Hippocampal formation (tissue), 2 donors: ENCODE measurements around the gene NIPSNAP3A.
"Not testable (repeated sequence)": the region's sequence is repeated elsewhere in the genome, so short reads cannot be mapped to it uniquely, and the experiment has no call there.

Source experiments
- DNase-seq, 2 donors: peaks; one replicate each; lab custom pipeline; 2025; lab: John Stamatoyannopoulos, UW

The NIPSNAP3A gene

DNA sequence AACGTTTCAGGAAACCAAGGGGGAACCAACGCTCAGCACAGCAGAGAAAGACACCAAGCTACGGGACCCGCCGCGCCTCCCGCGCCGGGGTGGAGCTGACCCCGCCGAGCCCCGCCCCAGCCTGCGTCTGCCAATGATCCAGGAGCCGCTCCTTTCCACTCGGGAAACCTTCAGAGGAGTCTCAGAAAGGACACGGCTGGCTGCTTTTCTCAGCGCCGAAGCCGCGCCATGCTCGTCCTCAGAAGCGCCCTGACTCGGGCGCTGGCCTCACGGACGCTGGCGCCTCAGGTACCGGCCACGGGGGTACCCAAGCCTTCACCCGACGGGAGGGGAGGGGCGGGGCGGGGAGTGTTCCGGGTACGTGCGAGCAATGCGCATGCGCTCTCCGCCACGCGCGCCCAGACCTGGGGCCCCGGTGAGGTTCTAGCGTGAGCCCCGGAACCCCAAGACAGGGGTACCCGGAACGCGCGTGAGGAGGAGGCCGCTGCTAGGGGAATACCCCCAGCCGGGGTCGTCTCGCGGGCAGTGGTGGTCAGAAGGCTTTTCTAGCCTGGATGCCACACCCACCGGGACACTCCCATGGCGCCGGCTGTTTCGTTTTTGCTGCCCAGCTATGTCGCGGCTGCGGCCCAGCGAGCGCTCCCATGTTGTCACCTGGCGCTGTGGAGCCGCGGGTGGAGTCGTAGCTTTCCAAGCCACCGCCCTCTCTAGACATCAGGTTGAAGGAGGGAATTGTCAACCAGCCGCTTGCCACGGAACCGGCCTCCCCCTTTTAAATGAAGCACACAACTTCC lies at the start of gene NIPSNAP3A:
NIPSNAP3A (plus strand) TSS at position 119 of the 794 bp plus-strand sequence; CDS start at position 229, 110 bp downstream.
- peak; percentile 82 to 92 for DNase-seq

DNA sequence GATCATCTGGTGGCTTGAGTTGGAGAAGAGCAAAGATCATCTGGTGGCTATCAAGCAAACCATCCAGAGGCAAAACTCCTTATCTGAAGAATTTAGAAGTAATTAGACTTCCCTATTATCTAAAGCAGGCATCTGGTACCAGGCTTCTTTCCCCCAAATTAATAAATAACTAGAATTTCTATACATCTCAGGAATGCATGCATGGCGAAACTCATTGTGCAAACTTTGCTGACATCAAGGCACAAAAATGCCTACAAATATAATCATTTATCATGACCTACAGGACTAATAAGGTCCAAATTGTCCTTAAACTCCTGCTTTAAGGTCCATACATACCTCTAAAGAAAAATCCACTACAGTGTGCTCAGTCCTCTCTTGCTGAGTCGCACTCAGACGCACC lies 47.2 kb upstream of the NIPSNAP3A start:
- DNase-seq: no peak

DNA sequence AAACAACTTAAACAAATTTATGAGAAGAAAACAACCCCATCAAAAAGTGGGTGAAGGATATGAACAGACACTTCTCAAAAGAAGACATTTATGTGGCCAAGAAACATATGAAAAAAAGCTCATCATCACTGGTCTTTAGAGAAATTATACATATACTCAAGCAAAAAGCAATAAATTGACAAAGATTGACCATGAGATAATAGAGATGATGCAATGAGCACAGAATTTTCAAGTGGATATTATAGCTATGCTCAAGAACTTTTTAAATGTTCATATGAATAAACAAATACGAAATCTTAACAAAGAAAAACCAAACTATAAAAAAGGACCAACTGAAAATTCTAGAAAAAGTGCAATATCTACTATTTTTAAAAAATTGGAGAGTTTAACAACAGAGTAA lies 38.7 kb upstream of the NIPSNAP3A start:
- DNase-seq: not testable (repeated sequence)

DNA sequence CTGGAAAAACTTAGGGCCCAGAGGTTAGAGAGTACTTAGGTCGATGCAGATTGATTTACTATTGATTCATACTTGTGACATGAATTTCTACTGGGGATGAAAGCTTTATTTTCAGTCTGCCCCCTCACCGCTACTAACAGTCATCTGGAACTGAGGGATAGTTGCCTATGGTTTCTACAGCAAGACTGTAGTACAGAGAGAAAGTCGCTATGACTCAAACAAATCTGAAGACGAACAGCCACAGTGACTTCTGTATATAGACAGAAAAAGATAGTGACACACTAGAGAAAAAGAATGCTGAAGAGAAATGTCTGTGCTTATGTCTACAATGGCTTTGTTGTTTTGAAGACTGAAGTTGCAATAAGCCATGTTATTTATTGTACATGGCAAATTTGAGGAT lies 35.9 kb upstream of the NIPSNAP3A start:
- DNase-seq: no peak

DNA sequence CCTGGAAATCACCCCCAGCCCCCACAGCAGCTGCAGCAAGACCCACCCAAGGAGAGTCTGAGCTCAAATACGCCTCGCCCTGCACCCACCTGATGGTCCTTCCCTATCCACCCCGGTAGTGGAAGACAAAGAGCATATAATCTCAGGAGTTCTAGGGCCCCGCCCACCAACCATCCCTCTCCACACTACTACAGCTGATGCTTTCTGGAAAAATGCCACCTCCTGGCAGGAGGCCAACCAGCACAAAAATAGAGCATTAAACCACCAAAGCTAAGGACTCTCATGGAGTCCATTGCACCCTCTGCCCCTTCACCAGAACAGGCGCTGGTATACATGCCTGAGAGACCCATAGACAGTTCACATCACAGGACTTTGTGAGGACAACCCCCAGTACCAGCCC lies 22.5 kb upstream of the NIPSNAP3A start:
- DNase-seq: no peak

DNA sequence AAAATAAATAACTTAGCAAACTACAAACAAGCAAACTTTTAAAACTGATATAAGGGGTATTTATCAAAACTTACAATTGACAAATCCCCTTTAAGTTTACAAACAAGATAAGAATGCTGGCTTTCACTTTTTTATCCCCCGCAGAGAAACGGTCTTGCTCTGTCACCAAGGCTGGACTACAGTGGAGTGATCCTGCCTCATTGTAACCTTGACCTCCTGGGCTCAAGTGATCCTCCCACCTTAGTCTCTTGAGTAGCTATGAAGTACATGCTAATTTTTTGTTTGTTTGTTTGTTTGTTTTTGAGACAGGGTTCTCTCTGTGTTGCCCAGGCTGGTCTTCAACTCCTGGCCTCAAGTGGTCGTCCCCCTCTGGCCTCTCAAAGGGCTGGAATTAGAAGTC lies 9.0 kb upstream of the NIPSNAP3A start:
- no peak for DNase-seq

DNA sequence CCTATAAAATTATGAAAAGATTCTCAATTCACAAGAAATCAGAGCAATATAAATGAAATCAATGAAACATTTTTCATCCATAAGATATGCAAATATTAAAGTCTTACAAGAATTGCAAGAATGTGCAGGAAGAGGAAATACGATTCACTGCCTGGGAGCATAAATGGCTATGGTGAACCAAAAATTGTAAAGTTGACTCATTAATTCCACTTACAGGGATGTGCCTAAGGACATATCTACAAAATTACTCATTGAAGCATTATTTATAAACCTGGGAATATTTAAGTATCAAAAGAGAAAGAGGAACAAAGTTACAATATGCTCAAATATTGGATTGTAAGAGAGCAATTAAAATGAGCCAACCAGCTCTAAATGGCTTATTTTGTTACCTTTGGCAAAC lies 6.9 kb upstream of the NIPSNAP3A start:
- DNase-seq: no peak

DNA sequence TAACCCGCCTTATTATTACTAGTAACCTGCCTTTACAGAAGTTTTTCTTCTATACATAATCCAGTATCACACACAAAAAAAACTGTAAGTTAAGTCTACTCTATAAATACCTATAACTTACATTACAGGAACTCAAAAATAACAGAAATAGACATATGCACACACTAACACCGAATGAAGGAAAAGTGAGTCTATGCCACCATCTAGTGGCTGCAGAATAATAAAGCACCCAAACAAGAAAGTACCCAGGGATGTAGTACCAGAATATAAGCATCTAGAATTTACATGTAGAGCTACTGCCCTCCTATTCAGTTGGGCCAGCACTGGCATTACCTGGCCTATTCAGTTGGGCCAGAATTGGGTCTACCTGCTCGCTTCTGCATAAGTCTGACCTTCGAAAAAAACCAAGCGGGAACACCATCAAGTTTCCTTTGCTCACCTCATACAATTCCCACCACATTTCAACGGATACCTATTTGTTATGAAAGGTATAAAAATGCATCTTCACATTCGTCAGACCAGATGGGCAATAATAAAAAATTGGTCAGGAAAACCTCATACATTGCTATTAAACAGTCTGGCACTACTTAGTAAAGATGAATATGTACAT lies 4.0 kb upstream of the NIPSNAP3A start:
- DNase-seq: peak; percentile 8 to 78

DNA sequence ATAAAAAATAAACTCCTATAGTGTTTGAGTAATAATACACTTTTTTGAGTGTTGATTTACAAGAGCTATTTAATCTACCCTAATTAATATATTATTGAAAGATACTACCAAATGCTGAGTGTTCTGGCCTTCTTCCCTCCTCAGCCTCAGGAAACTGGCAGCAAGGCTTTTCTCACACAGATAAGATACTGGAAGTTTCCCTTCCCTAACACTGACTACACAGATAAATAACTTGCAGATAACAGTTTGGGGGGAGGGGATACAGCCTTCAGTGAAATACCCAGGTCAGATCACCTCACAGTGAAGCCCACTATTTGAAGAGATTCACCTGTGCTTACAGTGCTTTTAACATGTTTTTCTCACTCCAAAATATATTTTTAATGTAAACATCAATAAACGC lies 1.6 kb upstream of the NIPSNAP3A start:
- no peak for DNase-seq

DNA sequence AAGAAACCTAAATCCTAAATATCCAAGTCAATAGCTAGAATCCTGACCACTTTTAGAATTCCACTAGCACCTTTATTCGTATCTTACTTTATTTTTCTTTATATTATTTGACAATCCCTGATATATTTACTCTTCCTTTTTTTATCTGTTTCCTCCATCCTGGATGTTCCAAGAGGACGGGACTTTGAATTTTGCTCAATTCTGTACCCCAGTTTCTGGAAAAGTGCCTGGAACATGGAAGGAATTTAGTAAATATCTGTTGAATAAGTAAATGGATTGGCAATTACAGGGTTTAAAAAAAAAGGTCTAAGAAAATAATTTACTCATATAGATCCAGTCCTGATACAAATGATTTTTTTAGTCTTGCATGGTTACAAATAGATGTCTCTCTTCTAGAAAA lies 1.2 kb upstream of the NIPSNAP3A start:
- DNase-seq: no peak

DNA sequence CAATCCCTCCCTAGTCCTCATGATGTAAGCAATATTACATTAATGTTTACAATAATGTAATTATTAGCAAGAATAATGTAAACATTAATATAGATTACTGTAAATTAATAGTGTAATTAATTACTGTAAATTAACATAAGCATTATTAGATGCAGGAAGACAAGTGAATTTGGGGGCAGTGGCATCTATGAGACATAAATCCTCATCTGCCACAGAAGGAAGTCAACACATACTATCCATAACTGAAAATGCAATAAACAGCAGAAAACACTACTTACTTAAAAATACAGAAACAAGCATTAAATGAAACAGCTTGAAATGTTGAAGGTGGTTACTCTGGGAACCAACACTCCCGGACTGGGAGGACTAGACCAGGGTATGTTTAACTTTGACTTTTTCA lies 685 bp upstream of the NIPSNAP3A start:
- DNase-seq: no peak

DNA sequence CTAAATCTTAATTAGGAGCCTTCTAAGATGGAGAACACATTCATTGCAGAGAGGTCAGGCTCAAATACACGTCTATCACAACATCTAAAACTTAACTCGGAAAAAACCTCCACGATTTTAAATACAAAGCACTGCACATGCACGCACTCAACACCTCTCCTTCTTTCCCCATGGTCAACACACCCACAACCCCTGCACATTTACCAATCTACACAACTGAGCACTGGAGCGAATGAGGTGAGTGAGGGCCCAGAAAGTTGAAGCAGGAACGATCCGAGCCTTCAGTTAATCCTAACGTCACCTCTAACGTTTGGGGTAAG lies 278 bp upstream of the NIPSNAP3A start:
- no peak for DNase-seq

DNA sequence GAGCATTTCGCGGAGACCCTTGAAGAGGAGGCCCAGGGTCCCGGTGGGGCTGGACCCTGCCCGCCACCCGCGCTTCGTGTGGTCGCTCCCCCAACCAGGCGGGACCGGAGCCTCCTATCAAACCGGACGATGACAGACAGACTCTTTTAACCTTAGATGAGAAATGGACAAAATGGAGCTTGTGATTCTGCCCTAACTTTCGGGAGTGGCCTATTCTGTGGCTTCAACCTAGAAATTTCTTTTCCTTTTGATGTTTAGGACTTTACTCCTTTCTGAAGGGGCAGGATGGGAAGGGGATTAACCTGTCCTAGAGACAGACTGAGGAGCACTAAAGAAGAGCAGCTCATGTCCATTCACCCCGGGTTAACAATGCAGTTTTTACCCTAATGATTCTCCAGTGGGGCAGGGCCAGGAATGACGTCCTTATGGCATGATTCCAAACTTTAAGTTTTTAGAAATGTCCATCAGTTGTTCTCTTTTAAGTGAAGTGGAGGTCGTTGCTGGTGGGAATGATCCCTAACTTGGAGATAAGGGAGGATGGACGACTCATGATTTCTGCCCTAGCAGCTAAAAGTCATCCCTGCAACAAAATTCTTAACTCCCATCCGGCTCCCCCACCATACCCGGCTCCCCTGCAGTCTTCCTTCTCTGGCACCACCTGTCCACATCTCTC lies 1.0 kb downstream of the NIPSNAP3A start:
- no peak for DNase-seq

DNA sequence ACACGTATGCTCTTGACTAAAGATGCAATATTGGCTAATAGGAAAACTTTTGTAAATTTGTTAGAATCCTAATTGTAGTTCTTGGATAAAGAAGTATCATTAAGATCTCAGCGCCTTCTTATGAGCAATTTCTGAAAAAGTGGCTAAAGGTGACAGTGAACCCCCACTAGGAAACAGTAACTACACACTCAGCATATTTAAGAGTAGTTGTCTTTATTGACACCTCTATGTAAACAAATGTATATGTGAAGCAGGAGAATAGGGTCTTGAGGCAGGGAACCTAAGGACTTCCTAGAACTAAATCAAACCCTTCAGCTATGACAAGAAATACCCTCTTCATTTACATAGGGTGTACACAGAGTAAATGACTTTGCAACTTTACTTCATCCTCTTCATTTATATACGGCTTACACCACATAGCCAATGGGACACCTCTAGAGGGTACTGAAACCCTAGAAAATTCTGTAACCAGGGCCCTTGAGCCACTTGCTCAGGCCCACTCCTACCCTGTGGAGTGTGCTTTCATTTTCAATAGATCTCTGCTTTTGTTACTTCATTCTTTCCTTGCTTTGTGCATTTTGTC lies 2.8 kb downstream of the NIPSNAP3A start:
- DNase-seq: no peak

DNA sequence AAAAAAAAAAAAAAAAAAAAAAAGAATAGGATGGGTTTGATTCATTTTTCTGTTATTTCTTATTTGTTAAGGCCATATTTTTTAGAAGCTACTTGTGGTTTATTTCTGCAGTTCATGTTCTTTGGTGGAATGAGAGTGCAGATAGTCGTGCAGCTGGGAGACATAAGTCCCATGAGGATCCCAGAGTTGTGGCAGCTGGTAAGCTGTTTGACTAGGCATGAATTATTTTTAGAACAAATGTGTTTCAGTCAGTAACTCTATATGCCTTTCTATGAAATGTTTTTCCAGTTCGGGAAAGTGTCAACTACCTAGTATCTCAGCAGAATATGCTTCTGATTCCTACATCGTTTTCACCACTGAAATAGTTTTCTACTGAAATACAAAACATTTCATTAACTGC lies 11.5 kb downstream of the NIPSNAP3A start:
- no peak for DNase-seq

DNA sequence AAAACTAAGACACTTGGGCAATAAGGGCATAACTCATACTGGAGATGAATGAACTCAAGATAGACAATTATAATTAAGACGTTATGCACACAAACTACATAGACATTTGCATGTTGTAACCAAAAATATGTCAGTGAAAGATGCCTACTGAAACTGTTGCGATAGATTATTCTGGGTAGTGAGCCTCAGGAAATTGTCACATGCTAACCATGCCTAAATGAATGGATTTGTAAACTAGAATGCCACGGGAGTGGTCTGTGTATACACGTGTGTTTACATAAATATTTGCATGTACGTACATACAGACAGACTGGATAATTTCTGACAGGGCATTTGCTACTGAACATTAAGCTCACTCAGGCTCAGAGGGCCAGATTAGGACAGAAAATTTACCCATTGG lies 17.7 kb downstream of the NIPSNAP3A start:
- no peak for DNase-seq

DNA sequence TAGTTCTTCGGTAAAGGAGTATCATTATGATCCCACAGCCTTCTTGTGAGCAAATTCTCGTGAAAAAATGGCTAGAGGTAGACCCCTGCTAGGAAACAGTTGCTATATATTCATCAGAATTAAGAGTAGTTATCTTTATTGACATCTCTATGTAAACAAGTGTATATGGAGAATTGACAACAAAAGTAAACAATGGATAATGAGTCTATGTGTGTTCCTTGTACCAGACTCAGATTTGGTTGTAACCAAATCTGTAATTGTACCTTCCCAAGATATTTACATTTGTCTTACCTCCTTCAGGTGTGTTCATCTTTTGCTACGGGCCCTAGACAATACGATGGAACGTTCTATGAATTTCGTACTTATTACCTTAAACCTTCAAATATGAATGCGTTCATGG lies 18.5 kb downstream of the NIPSNAP3A start:
- no peak for DNase-seq

DNA sequence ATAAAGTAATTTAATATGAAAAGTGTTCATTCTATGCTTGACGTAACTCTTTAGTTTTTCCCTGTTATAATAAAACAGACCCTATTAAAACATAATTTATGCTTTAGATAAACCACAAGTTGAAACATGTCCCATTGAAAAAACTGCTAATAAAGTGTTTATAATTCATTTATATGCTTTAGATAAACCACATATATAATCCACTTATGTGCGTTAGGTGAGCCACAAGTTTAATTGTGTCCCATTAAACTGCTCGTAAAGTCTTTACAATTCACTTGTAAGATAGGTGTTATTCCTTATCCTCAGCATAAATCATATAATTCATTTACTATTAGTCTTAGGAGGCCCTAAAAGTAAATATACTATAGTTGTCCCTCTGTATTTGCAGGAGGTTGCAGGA lies 20.0 kb downstream of the NIPSNAP3A start:
- no peak for DNase-seq

DNA sequence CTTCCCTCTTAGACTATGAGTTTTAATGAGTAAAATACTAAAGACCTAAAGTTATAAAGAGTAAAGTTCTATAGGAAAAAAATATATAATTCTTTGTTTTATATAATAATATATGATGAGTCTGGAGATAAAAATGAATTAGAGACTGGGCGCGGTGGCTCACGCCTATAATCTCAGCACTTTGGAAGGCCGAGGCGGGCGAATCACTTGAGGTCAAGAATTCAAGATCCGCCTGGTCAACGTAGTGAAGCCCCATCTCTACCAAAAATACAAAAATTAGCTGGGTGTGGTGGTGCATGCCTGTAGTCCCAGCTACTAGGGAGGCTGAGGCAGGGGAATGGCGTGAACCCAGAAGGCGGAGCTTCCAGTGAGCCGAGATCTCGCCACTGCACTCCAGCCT lies 21.5 kb downstream of the NIPSNAP3A start:
- DNase-seq: not testable (repeated sequence)

DNA sequence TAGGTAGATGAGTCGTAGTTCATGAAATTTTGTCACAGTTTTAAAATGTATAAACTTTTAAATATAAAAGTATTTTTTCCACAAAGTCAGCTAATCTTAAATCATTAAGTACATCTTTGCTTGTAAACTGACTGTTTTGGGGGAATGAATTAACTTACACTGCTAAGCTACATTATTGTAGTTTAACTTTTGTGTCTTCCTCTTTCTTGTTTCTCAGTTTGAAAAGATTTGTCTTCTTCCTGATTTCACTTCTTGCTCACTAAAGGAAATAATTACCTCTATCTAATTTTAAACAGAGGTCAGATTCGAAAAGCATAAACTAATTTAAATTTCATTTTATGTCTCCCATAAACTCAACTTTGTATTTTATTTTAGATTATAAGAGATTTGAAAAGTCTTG lies 22.2 kb downstream of the NIPSNAP3A start:
- no peak for DNase-seq

DNA sequence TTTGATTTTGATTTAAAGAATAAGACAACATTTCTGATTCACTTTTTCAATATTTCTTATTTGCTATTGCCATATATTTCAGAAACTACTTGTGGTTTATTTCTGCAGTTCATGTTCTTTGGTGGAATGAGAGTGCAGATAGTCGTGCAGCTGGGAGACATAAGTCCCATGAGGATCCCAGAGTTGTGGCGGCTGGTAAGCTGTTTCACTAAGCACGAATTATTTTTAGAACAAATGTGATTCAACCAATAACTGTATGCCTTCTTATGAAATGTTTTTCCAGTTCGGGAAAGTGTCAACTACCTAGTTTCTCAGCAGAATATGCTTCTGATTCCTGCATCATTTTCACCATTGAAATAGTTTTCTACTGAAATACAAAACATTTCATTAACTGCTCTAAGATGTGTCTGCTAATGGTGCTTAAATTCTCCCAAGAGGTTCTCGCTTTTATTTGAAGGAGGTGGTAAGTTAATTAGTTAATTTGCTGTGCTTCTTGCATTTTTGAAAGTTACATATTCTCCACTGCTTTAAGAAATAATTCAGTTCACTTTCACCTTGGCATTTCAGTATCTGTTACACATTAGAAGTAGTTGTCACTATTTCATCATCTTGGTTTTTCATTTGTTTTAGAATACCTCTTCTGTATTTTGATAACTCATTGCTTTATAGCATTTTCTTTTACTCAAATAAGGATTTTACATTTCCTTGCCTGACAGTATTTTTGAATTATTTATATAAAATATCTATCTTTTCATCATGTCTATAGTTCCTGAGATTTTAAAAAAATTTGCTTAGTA lies 25.4 kb downstream of the NIPSNAP3A start:
- no peak for DNase-seq

DNA sequence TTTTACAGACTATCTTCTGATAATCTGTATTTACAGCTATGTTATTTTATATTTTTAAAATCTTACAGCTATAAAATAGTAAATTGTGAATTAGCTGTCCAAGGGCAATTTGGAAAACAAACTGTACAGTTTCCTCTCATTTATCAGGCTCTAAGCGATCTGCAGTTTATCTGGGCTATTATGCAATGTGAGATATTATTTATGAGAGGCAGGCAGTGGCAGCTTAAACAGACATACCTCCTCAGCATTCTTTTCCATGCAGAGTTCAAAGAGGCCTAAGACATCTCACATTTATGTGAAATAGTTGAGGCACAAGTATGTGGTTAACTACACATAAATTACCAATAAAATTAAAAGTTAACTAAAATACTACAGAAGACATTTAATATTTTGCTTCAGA lies 26.6 kb downstream of the NIPSNAP3A start:
- no peak for DNase-seq
